H1 (cell line): ENCODE data around the gene TBC1D24. TPM values are rescaled to one million over a fixed set of nuclear protein-coding genes. Genes with fewer than 3 reads are reported as not detected.

Experiments
- CTCF ChIA-PET: fragments of 300-600 bp; sonication (Branson Sonifier 250); formaldehyde crosslinking; loops from one replicate; lab custom pipeline; 2021; ENCODE audit not compliant: partially characterized antibody; lab: Charles Lee
- POLR2A ChIA-PET: fragments of 300-600 bp; sonication (Branson Sonifier 250); formaldehyde crosslinking; loops from one replicate; lab custom pipeline; 2021; ENCODE audit warnings: inconsistent platforms; ENCODE audit not compliant: partially characterized antibody; lab: Charles Lee
- DNase-seq, 2 experiments: peaks; one replicate each; pipeline versions ENCODE4 v3.0.0 to v3.0.0-alpha.2; 2010 to 2022; ENCODE audit warnings: low spot score in 2 of 2, low read depth in 1 of 2, mixed read lengths in 1 of 2
- FAIRE-seq: peaks from 2 replicates; lab custom pipeline; 2011; peaks lifted over from hg19 to GRCh38; lab: Jason Lieb, UNC
- H2AFZ ChIP-seq: 2 replicates; pipeline ENCODE4 v1.8.1; 2012; ENCODE audit warnings: low read length, inconsistent platforms
- H2AK5ac ChIP-seq: 2 replicates; pipeline ENCODE4 v1.6.1; 2013; ENCODE audit warnings: low read depth, low read length
- H2BK120ac ChIP-seq: replicated peaks from 2 replicates; pipeline ENCODE3; 2013; ENCODE audit warnings: low read depth, low read length, inconsistent platforms
- H2BK12ac ChIP-seq: 2 replicates; pipeline ENCODE4 v1.6.1; 2013; ENCODE audit warnings: low read depth, low read length
- H2BK15ac ChIP-seq: 2 replicates; pipeline ENCODE4 v1.6.1; 2013; ENCODE audit warnings: low read length
- H2BK20ac ChIP-seq: 2 replicates; pipeline ENCODE4 v1.6.1; 2013; ENCODE audit warnings: low read length
- H2BK5ac ChIP-seq: 2 replicates; pipeline ENCODE4 v1.6.1; 2013; ENCODE audit warnings: low read depth, low read length
- H3K14ac ChIP-seq: 2 replicates; pipeline ENCODE4 v1.6.1; 2013; ENCODE audit warnings: inconsistent platforms; ENCODE audit not compliant: insufficient read length
- H3K18ac ChIP-seq: 2 replicates; pipeline ENCODE4 v1.6.1; 2013; ENCODE audit warnings: low read length; ENCODE audit errors: extremely low read depth
- H3K23ac ChIP-seq: 2 replicates; pipeline ENCODE4 v1.6.1; 2013; ENCODE audit warnings: inconsistent platforms; ENCODE audit not compliant: insufficient read length
- H3K23me2 ChIP-seq: 2 replicates; pipeline ENCODE4 v1.6.1; 2013; ENCODE audit warnings: low read depth, low read length
- H3K27ac ChIP-seq: 2 replicates; pipeline ENCODE4 v1.6.1; 2011; ENCODE audit warnings: low read depth, low read length, inconsistent platforms
- H3K27me3 ChIP-seq, 4 experiments: replicated peaks in 1 of 4; 1 replicate in 1 of 4; 2 replicates in 3 of 4; pipeline versions ENCODE4 v1.6.1 to v1.8.1; 2011 to 2013; ENCODE audit warnings: low read length in 3 of 4, mild to moderate bottlenecking in 3 of 4, inconsistent platforms in 2 of 4, mixed read lengths in 2 of 4, moderate library complexity in 1 of 4; ENCODE audit not compliant: control insufficient read depth in 3 of 4, insufficient read depth in 3 of 4; ENCODE audit errors: extremely low read depth in 1 of 4
- H3K36me3 ChIP-seq, 4 experiments: 2 replicates each; pipeline versions ENCODE4 v1.6.1 to v1.8.1; 2011 to 2013; ENCODE audit warnings: mild to moderate bottlenecking in 4 of 4, low read length in 3 of 4, moderate library complexity in 2 of 4, control low read depth in 1 of 4, inconsistent platforms in 1 of 4; ENCODE audit not compliant: insufficient read depth in 4 of 4, control insufficient read depth in 2 of 4
- H3K4ac ChIP-seq: replicated peaks from 2 replicates; pipeline ENCODE3; 2013; ENCODE audit warnings: low read length, low read depth, mixed read lengths, inconsistent platforms; ENCODE audit not compliant: insufficient read length
- H3K4me1 ChIP-seq, 4 experiments: replicated peaks in 1 of 4; 1 replicate in 1 of 4; 2 replicates in 3 of 4; pipeline versions ENCODE4 v1.6.1 to v1.8.1; 2011 to 2013; ENCODE audit warnings: low read length in 3 of 4, inconsistent platforms in 2 of 4, mixed read lengths in 1 of 4; ENCODE audit not compliant: insufficient read depth in 4 of 4, control insufficient read depth in 3 of 4
- H3K4me2 ChIP-seq, 2 experiments: 2 replicates each; pipeline versions ENCODE4 v1.6.1 to v1.8.1; 2011 to 2013; ENCODE audit warnings: low read depth in 2 of 2, low read length in 2 of 2, control low read depth in 1 of 2, inconsistent platforms in 1 of 2, mild to moderate bottlenecking in 1 of 2; ENCODE audit not compliant: insufficient read depth in 1 of 2
- H3K4me3 ChIP-seq, 4 experiments: fragments of 200-600, 300-600 bp in 1 of 4; sonication (generic), shearing (Covaris generic), sonication (Bioruptor Twin) in 1 of 4; 2 replicates each; pipeline versions ENCODE4 v1.5.1 to v1.8.1; 2011 to 2016; ENCODE audit warnings: low read length in 4 of 4, low read depth in 3 of 4, control low read depth in 2 of 4, inconsistent platforms in 2 of 4, mild to moderate bottlenecking in 2 of 4, mixed read lengths in 1 of 4, moderate library complexity in 1 of 4; ENCODE audit not compliant: insufficient read depth in 2 of 4; ENCODE audit errors: extremely low read depth in 1 of 4
- H3K56ac ChIP-seq: replicated peaks from 2 replicates; pipeline ENCODE3; 2013; ENCODE audit warnings: low read depth, mild to moderate bottlenecking, mixed read lengths, low read length, inconsistent platforms; ENCODE audit not compliant: insufficient read length
- H3K79me1 ChIP-seq: 2 replicates; pipeline ENCODE4 v1.6.1; 2013; ENCODE audit warnings: low read depth, low read length, control low read depth
- H3K79me2 ChIP-seq, 2 experiments: 2 replicates each; pipeline versions ENCODE4 v1.6.1 to v1.8.1; 2012 to 2013; ENCODE audit warnings: low read length in 2 of 2, mild to moderate bottlenecking in 2 of 2, inconsistent platforms in 1 of 2; ENCODE audit not compliant: insufficient read depth in 2 of 2, control insufficient read depth in 1 of 2
- H3K9ac ChIP-seq, 4 experiments: replicated peaks in 1 of 4; 1 replicate in 1 of 4; 2 replicates in 3 of 4; pipeline versions ENCODE4 v1.6.1 to v1.8.1; 2011 to 2013; ENCODE audit warnings: low read depth in 3 of 4, low read length in 3 of 4, control low read depth in 2 of 4, mild to moderate bottlenecking in 2 of 4, moderate library complexity in 2 of 4, inconsistent platforms in 1 of 4; ENCODE audit errors: extremely low read depth in 1 of 4
- H3K9me3 ChIP-seq, 2 experiments: 2 replicates each; pipeline versions ENCODE4 v1.6.1 to v1.8.1; 2012 to 2013; ENCODE audit warnings: mild to moderate bottlenecking in 2 of 2, moderate library complexity in 2 of 2, control low read depth in 1 of 2, inconsistent platforms in 1 of 2, low read depth in 1 of 2, low read length in 1 of 2, mixed read lengths in 1 of 2; ENCODE audit not compliant: insufficient read depth in 2 of 2
- H4K20me1 ChIP-seq, 2 experiments: replicated peaks in 1 of 2; 2 replicates each; pipeline versions ENCODE3 to v1.8.1; 2011 to 2013; ENCODE audit warnings: inconsistent platforms in 2 of 2, low read length in 2 of 2, mild to moderate bottlenecking in 1 of 2; ENCODE audit not compliant: insufficient read depth in 2 of 2, control insufficient read depth in 1 of 2
- H4K5ac ChIP-seq: 2 replicates; pipeline ENCODE4 v1.6.1; 2013; ENCODE audit warnings: low read length, low read depth, mixed read lengths, inconsistent platforms; ENCODE audit not compliant: insufficient read length
- H4K8ac ChIP-seq: 2 replicates; pipeline ENCODE4 v1.8.0; 2013; ENCODE audit warnings: mild to moderate bottlenecking, moderate library complexity, low read length, inconsistent platforms; ENCODE audit not compliant: insufficient read depth; ENCODE audit errors: extremely low read depth
- H4K91ac ChIP-seq: replicated peaks from 2 replicates; pipeline ENCODE3; 2013; ENCODE audit warnings: low read length, mixed read lengths, inconsistent platforms; ENCODE audit not compliant: insufficient read length
- ATF2 ChIP-seq: IDR thresholded peaks from 2 replicates; pipeline ENCODE4 v1.6.1; 2012; ENCODE audit warnings: low read length, inconsistent platforms
- CEBPB ChIP-seq: IDR thresholded peaks from 2 replicates; pipeline ENCODE4 v1.6.1; 2012; ENCODE audit warnings: low read depth, low read length
- KDM5A ChIP-seq: fragments of 200-600 bp; IDR thresholded peaks from 2 replicates; pipeline ENCODE4 v1.7.1; 2012; ENCODE audit warnings: mild to moderate bottlenecking, low read length, inconsistent platforms, mixed read lengths
- RNF2 ChIP-seq: fragments of 200-900, 300-1000 bp; sonication (generic); IDR thresholded peaks from 2 replicates; pipeline ENCODE4 v1.7.1; 2016; ENCODE audit warnings: borderline replicate concordance, low read depth, mild to moderate bottlenecking, antibody characterized with exemption, low read length; ENCODE audit not compliant: poor library complexity, severe bottlenecking; ENCODE audit errors: missing control alignments
- SIRT6 ChIP-seq: IDR thresholded peaks from one replicate; pipeline ENCODE4 v1.7.1; 2012; ENCODE audit warnings: low read length, inconsistent platforms
- TBP ChIP-seq: IDR thresholded peaks from 2 replicates; pipeline ENCODE4 v1.6.1; 2011; ENCODE audit warnings: low read depth, low read length, improper control_type of control experiment
- TCF12 ChIP-seq: IDR thresholded peaks from 2 replicates; pipeline ENCODE4 v1.6.1; 2011; ENCODE audit warnings: low read depth, mild to moderate bottlenecking, low read length
- WGBS, 2 experiments: shearing (Covaris generic) in 1 of 2; methylation state at CpG; one replicate each; pipeline versions ENCODE4 v1.1.6 to v1.1.7; 2013 to 2015; ENCODE audit warnings: low lambda C conversion rate in 2 of 2, mixed read lengths in 2 of 2, inconsistent platforms in 1 of 2, low coverage in 1 of 2, missing lambda C conversion rate in 1 of 2; ENCODE audit not compliant: insufficient replicate concordance in 2 of 2, insufficient coverage in 1 of 2, insufficient read length in 1 of 2; ENCODE audit errors: extremely low coverage in 1 of 2, missing lambda C conversion rate in 1 of 2; 5-methylcytosine and 5-hydroxymethylcytosine counted together
- polyA plus RNA-seq, 7 experiments: library from polyadenylated mRNA; depleted of rRNA in 3 of 7; stranded (reverse) in 5 of 7; unstranded in 2 of 7; fragments of >200 nt in 5 of 7; fragments of 200-250 nt in 2 of 7; gene quantifications; 1 replicate in 5 of 7; 2 replicates in 1 of 7; 4 replicates in 1 of 7; pipeline versions ENCODE4 v1.2.1 to v1.2.3, GENCODE V29; 2011 to 2013; ENCODE audit warnings: missing spikeins in 2 of 7, mixed read lengths in 2 of 7
- total RNA-seq: library from RNA; stranded (reverse); fragmentation: NEBNext Ultra II Directional; extraction: Animal tissue kit (Norgen Biotek cat#: 25700); gene quantifications from 2 replicates; pipeline ENCODE4 v1.2.1, GENCODE V29; 2021

Gene TBC1D24
- total and polyA plus RNA-seq, 2 of the 8 experiments (the other 6 are each of a cell fraction or from before 2014, with no cell fraction given) = 8.7 to 21.5 TPM

- Histone ChIP-seq H3K23ac (no peak overlapping the region), H3K27me3 (no peaks in the 10 kb centered on the region), H3K18ac (no peak overlapping the region), H2BK15ac (no peak overlapping the region), H2BK20ac (no peak overlapping the region), H4K8ac (no peak overlapping the region), H3K56ac (no peak overlapping the region), H2BK12ac (no peak overlapping the region), H3K79me2 (no peaks in the 10 kb centered on the region), H2AFZ (no peak overlapping the region), H4K20me1 (peaks cover 9 to 23% of the 10 kb centered on the region in 2 experiments), H3K36me3 (peaks cover 30 to 58% (median 48%) of the 10 kb centered on the region in 4 experiments), H3K79me1 (no peaks in the 10 kb centered on the region; the same call in 1 of the 2 replicates), H3K23me2 (peaks cover 7% of the 10 kb centered on the region; the same call in 1 of the 2 replicates), H3K9ac (no peak overlapping the region), H2AK5ac (no peak overlapping the region), H3K27ac (no peak overlapping the region), H4K5ac (no peak overlapping the region), H3K4ac (no peak overlapping the region), H3K9me3 (no peaks in the 10 kb centered on the region), H4K91ac (no peak overlapping the region), H3K4me3 (no peak overlapping the region), H3K4me2 (no peak overlapping the region), H3K14ac (no peak overlapping the region), H2BK120ac (no peak overlapping the region), H2BK5ac (no peak overlapping the region), H3K4me1 (peaks cover 0 to 10% (median 8%) of the 10 kb centered on the region in 4 experiments; a peak in 6 of 7 replicates)
- 98% methylated on average over 28 of the region's 28 CpGs; no CpG with 5 or more reads in 1 of the 2 experiments for WGBS, 2 experiments
- FAIRE-seq (no peak), DNase-seq (no peak)
- POLR2A ChIA-PET = interaction anchor here (1.3 to 1.8 kb wide), 4 partner anchors 16 to 217 kb away, joined by 3 to 5 read pairs (median 3); partner anchors contain the start of gene ECI1
- CTCF ChIA-PET = interaction anchor here (0.6 to 2.1 kb wide), 7 partner anchors 12 to 182 kb away, joined by 3 to 10 read pairs (median 4); no protein-coding TSS in a partner anchor
- no peak for TF ChIP-seq SIRT6
- TF ChIP-seq ATF2 = no peak
- TF ChIP-seq RNF2 = no peak
- TF ChIP-seq TBP = no peak
- TF ChIP-seq TCF12 = no peak
- no peak for TF ChIP-seq KDM5A
- no peak for TF ChIP-seq CEBPB
These were observed 19.7 kb upstream of the TBC1D24 start for GRCh38 chr16:2455081-2455845.
